ENCODE measurements around the gene ALKAL2. TPM values are rescaled to one million over a fixed set of nuclear protein-coding genes. Genes with fewer than 3 reads are reported as not detected.

Gene ALKAL2
- polyA plus RNA-seq, 1 experiment: not detected

DNA sequence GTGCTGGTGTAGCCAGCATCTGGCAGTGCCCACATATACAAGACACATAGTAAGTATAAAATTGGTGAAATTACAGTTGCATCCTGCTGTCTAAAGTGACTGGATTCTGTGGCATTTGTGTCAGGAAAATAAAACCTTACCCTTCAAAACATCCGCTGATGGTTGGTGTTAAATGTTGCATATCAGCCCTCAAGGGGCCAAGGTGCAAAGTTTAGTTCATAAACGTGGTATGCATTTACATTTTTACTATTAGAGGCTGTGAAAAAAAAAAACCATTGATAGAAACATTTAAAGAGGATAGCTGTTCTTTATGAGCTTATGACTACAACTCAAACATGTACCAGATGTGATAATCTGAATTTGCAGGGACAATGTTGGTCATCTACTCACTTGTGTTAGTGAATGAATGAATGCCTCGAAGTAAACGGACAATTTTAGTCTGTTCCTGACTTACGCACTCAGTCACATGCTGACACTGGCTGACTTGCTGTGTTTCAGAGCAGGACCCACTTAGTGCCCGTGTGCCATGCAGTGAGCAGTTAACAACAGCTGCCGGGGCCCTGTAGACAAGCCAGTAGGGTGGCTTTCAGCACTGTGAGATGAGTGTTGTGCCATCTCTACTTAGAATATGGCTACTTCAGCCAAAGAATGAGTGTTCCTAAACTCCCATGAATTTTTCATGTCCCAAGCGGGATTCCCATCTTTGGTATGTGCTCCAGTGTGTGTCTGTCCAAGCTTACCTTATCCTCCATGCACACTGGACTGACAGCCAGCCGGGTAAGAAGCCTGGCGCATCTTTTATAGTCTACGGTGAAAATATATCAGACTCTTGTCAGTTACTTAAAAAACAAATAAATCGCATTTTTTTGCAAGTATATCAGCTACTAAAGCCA, 5.3 kb downstream of the ALKAL2 start:
- no peak for DNase-seq (ENCODE audit: low read depth)
- Histone ChIP-seq H3K27me3 (ENCODE audit: control insufficient read depth, insufficient read depth, low read length) (peaks cover 8% of the 10 kb centered on the region; the same call in 1 of the 2 replicates), H3K4me3 (ENCODE audit: low read depth, low read length) (no peak overlapping the region), H3K36me3 (ENCODE audit: control insufficient read depth, insufficient read depth, low read length) (peaks cover 11% of the 10 kb centered on the region)
- POLR2A ChIA-PET: no interaction called here
- CTCF ChIA-PET: interaction anchor here (1.2 to 1.5 kb wide), 3 partner anchors 8 to 36 kb away, joined by 4 to 5 read pairs (median 4); no protein-coding TSS in a partner anchor
- TF ChIP-seq, protein P1, sequence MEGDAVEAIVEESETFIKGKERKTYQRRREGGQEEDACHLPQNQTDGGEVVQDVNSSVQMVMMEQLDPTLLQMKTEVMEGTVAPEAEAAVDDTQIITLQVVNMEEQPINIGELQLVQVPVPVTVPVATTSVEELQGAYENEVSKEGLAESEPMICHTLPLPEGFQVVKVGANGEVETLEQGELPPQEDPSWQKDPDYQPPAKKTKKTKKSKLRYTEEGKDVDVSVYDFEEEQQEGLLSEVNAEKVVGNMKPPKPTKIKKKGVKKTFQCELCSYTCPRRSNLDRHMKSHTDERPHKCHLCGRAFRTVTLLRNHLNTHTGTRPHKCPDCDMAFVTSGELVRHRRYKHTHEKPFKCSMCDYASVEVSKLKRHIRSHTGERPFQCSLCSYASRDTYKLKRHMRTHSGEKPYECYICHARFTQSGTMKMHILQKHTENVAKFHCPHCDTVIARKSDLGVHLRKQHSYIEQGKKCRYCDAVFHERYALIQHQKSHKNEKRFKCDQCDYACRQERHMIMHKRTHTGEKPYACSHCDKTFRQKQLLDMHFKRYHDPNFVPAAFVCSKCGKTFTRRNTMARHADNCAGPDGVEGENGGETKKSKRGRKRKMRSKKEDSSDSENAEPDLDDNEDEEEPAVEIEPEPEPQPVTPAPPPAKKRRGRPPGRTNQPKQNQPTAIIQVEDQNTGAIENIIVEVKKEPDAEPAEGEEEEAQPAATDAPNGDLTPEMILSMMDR (IDR thresholded peaks at IDR 0.05; ENCODE audit: insufficient read depth, low read depth, low read length): no peak

DNA sequence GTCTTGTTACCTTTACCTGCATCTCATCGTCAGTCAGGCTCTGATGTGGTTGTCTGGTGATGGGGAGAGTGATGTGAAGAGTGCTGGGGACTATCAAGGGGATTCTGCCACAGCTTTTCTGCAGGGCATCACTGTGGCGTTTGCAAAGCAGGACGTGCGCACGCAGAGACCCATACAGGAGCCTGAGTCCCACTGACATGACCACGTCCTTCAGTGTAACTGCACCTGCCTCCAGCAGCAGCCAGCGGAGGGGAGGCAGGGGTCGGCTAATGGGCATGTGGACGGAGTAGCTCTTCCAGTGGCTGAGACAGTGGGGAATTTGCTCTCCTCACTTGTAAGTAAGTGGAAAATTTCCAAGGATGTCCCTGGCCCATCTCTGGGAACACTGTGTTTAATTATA, 6.5 kb downstream of the ALKAL2 start:
- DNase-seq (ENCODE audit: low read depth): no peak
- no peak overlapping the region for H3K4me3 ChIP-seq (ENCODE audit: low read depth, low read length)
- ChIA-PET CTCF (interaction anchor here (1.2 to 1.4 kb wide), 2 partner anchors 9 to 34 kb away, joined by 4 to 5 read pairs; no protein-coding TSS in a partner anchor), POLR2A (no interaction called here)
- peaks cover 14% of the 10 kb centered on the region for H3K36me3 ChIP-seq (ENCODE audit: control insufficient read depth, insufficient read depth, low read length)
- H3K27me3 ChIP-seq (ENCODE audit: control insufficient read depth, insufficient read depth, low read length): no peaks in the 10 kb centered on the region
- TF ChIP-seq, protein P1 (IDR thresholded peaks at IDR 0.05; ENCODE audit: insufficient read depth, low read depth, low read length): no peak

GRCh38 chr2:280650-281110, 7.2 kb downstream of the ALKAL2 start:
- peaks cover 16% of the 10 kb centered on the region for H3K36me3 ChIP-seq (ENCODE audit: control insufficient read depth, insufficient read depth, low read length)
- no peak overlapping the region for H3K4me3 ChIP-seq (ENCODE audit: low read depth, low read length)
- no peaks in the 10 kb centered on the region for H3K27me3 ChIP-seq (ENCODE audit: control insufficient read depth, insufficient read depth, low read length)
- no peak for DNase-seq (ENCODE audit: low read depth)
- CTCF ChIA-PET: no interaction called here
- POLR2A ChIA-PET: no interaction called here
- TF ChIP-seq, protein P1 (IDR thresholded peaks at IDR 0.05; ENCODE audit: insufficient read depth, low read depth, low read length): no peak

DNA sequence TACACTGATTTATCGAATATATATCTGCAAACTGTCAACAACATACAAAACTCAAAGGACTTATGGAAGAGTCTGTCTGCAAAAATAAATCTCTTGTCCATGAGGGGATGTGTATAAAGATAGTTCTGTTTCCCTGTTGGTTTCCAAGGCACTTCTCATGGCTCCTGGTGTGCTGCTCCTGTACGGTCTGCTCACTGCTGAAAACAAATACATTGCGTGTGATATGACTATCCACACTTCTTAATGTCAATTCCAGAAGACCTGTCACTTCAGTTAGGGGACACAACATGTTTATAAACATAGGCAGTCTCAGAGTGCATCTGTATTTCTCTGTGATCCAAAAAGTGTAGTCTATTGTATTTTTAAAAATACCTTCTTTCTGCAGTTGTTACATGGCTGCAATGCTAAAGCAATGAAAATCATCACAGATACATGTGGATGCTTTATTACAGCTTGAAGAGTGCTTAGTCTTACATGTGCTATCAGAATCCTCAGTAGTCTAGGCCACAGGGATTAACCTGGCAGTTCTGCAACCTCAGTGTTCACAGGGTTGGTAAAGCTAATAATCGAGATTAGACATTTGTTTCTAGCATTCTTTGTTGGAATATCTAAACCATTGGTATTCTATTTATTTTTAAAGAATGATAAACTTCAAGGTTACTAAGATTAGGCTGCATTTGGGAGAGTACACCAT, 7.8 kb downstream of the ALKAL2 start:
- TF ChIP-seq, protein P1 (IDR thresholded peaks at IDR 0.05; ENCODE audit: insufficient read depth, low read depth, low read length): no peak
- no peak overlapping the region for H3K4me3 ChIP-seq (ENCODE audit: low read depth, low read length)
- H3K27me3 ChIP-seq (ENCODE audit: control insufficient read depth, insufficient read depth, low read length): no peaks in the 10 kb centered on the region
- ChIA-PET CTCF (no interaction called here), POLR2A (no interaction called here)
- H3K36me3 ChIP-seq (ENCODE audit: control insufficient read depth, insufficient read depth, low read length): peaks cover 18% of the 10 kb centered on the region
- DNase-seq (ENCODE audit: low read depth): no peak

DNA sequence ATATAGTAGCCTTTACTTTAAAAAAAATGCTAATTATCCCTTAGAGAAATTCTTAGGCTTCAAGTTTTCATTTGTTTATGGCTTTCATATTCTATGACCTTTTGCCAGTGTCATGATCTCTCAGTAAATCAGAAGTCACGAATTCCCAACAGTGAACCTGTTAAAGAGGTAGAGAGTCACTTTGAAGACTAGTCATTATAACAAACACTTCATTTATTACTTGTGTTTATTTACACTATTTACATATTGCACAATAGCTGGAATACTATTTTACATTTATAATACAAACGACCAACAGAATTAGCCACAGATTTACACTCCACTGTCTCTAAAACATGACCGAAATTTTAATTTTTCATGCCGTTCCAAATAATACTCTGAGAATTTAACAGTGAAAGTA, 8.5 kb downstream of the ALKAL2 start:
- TF ChIP-seq, protein P1 (IDR thresholded peaks at IDR 0.05; ENCODE audit: insufficient read depth, low read depth, low read length): no peak
- ChIA-PET POLR2A (no interaction called here), CTCF (interaction anchor here (1.0 kb wide), 1 partner anchor 33 kb away, joined by 3 read pairs; no protein-coding TSS in a partner anchor)
- no peaks in the 10 kb centered on the region for H3K27me3 ChIP-seq (ENCODE audit: control insufficient read depth, insufficient read depth, low read length)
- DNase-seq (ENCODE audit: low read depth): no peak
- H3K36me3 ChIP-seq (ENCODE audit: control insufficient read depth, insufficient read depth, low read length): peaks cover 18% of the 10 kb centered on the region
- no peak overlapping the region for H3K4me3 ChIP-seq (ENCODE audit: low read depth, low read length)
